Right cardiac atrium (tissue), 5 donors: Measurements from ENCODE around the gene CDC14A. TPM values are rescaled to one million over a fixed set of nuclear protein-coding genes. Genes with fewer than 3 reads are reported as not detected.
"Not testable (repeated sequence)": the region's sequence is repeated elsewhere in the genome, so short reads cannot be mapped to it uniquely, and the experiment has no call there.

Experiments used
- ATAC-seq, 2 donors: fragments of 200-7000 bp; cut with Tn5 transposase; one replicate each; pipeline versions ENCODE4 v1.8.0 to v1.9.1; 2020; ENCODE audit warnings: moderate library complexity in 2 of 2, mild to moderate bottlenecking in 1 of 2
- DNase-seq, 3 donors: peaks; one replicate each; pipeline ENCODE4 v3.0.0-alpha.2; 2020
- H3K27ac ChIP-seq: one replicate; pipeline ENCODE4 v1.5.1; 2013; ENCODE audit warnings: mild to moderate bottlenecking, low read length, control low read depth, moderate library complexity
- H3K27me3 ChIP-seq: one replicate; pipeline ENCODE4 v1.6.1; 2013; ENCODE audit not compliant: control insufficient read depth, insufficient read depth
- H3K4me1 ChIP-seq: one replicate; pipeline ENCODE4 v1.6.1; 2013; ENCODE audit warnings: low read length; ENCODE audit not compliant: control insufficient read depth, insufficient read depth
- H3K4me3 ChIP-seq: one replicate; pipeline ENCODE4 v1.5.1; 2013; ENCODE audit warnings: low read length, control low read depth
- H3K9me3 ChIP-seq: one replicate; pipeline ENCODE4 v1.6.1; 2013; ENCODE audit warnings: low read length; ENCODE audit not compliant: control insufficient read depth
- WGBS: extraction: QIAGEN DNeasy Blood & Tissue Kit; methylation state at CpG from one replicate; pipeline ENCODE4 v1.1.7; 2013; 5-methylcytosine and 5-hydroxymethylcytosine counted together
- intact Hi-C, 4 donors: fragments of 100-400 bp; cut with DNase I; formaldehyde crosslinking; loops; one replicate each; pipeline versions ENCODE4 v1.11.0 to v1.14.0; 2022 to 2023
- polyA plus RNA-seq: library from polyadenylated mRNA; stranded (reverse); fragments of 200-250 nt; gene quantifications from one replicate; pipeline ENCODE4 v1.2.3, GENCODE V29; 2013
- total RNA-seq, 4 donors: library from RNA; stranded (reverse); fragmentation: NEBNext Ultra II Directional; extraction: Animal tissue kit (Norgen Biotek cat#: 25700); gene quantifications; one replicate each; pipeline ENCODE4 v1.2.1, GENCODE V29; 2021
- donor health status: healthy with polysubstance abuse.
- donor health status: DM: no; HTN: yes; CAD: no.
- donor health status: DM: no; HTN: no; CAD: no.
- donor health status: DM: no; HTN: yes; CAD: no; lungs with severe emphysema.
- donor health status: DM: yes; HTN: yes; CAD: no.

The CDC14A gene
- total and polyA plus RNA-seq, 5 donors: 1.9 to 5.2 (median 4.8) TPM

- DNase-seq: no peak
- no peaks in the 10 kb centered on the region for H3K9me3 ChIP-seq
- H3K27ac ChIP-seq: no peak overlapping the region
- intact Hi-C loops: no loop called here
- no peak for ATAC-seq
- WGBS: 56% methylated on average over 1 of the region's 1 CpG
- H3K27me3 ChIP-seq: no peaks in the 10 kb centered on the region
- H3K4me3 ChIP-seq: no peak overlapping the region
- no peaks in the 10 kb centered on the region for H3K4me1 ChIP-seq
These were observed 16.9 kb upstream of the CDC14A start for GRCh38 chr1:100335436-100335835.

- H3K4me1 ChIP-seq, H3K27ac ChIP-seq, DNase-seq, H3K27me3 ChIP-seq, ATAC-seq, H3K9me3 ChIP-seq, H3K4me3 ChIP-seq: not testable (repeated sequence)
- 92% methylated on average over 5 of the region's 5 CpGs for WGBS
- intact Hi-C loops: loop anchor here in 1 of 4 donors (2.0 kb wide), 1 partner anchor 31 kb away; no protein-coding TSS in a partner anchor
These were observed 14.4 kb upstream of the CDC14A start for GRCh38 chr1:100337878-100338277.

GRCh38 chr1:100339735-100340134 is 12.6 kb upstream of the CDC14A start:
- 89% methylated on average over 6 of the region's 6 CpGs for WGBS
- DNase-seq, ATAC-seq, H3K4me3 ChIP-seq, H3K27me3 ChIP-seq, H3K27ac ChIP-seq, H3K9me3 ChIP-seq, H3K4me1 ChIP-seq: not testable (repeated sequence)
- intact Hi-C loops: loop anchor here in 1 of 4 donors (2.0 to 10.0 kb wide), 2 partner anchors 33 to 65 kb away; no protein-coding TSS in a partner anchor

GRCh38 chr1:100340494-100340893 is 11.8 kb upstream of the CDC14A start:
- H3K27me3 ChIP-seq: no peaks in the 10 kb centered on the region
- H3K9me3 ChIP-seq: no peaks in the 10 kb centered on the region
- intact Hi-C loops: loop anchor here in 1 of 4 donors (10.0 kb wide), 1 partner anchor 66 kb away; no protein-coding TSS in a partner anchor
- DNase-seq (no peak), ATAC-seq (no peak)
- no peak overlapping the region for H3K27ac ChIP-seq
- no peaks in the 10 kb centered on the region for H3K4me1 ChIP-seq
- WGBS: 73% methylated on average over 1 of the region's 1 CpG
- no peak overlapping the region for H3K4me3 ChIP-seq

- WGBS: 84% methylated on average over 2 of the region's 2 CpGs
These were observed 10.0 kb upstream of the CDC14A start for GRCh38 chr1:100342348-100342747.

GRCh38 chr1:100343897-100344296 is 8.4 kb upstream of the CDC14A start:
- Histone ChIP-seq H3K9me3 (no peaks in the 10 kb centered on the region), H3K27ac (no peak overlapping the region), H3K4me1 (no peaks in the 10 kb centered on the region), H3K27me3 (no peaks in the 10 kb centered on the region), H3K4me3 (no peak overlapping the region)
- ATAC-seq (peak in 1 of 2 donors; percentile 51), DNase-seq (no peak)
- WGBS: 47% methylated on average over 3 of the region's 3 CpGs
- intact Hi-C loops: loop anchor here in 1 of 4 donors (10.0 kb wide), 1 partner anchor 69 kb away; no protein-coding TSS in a partner anchor

More at GRCh38 chr1:100342348-100342747, 10.0 kb upstream of the CDC14A start:
- Histone ChIP-seq H3K27me3 (no peaks in the 10 kb centered on the region), H3K9me3 (no peaks in the 10 kb centered on the region), H3K27ac (no peak overlapping the region), H3K4me3 (no peak overlapping the region), H3K4me1 (no peaks in the 10 kb centered on the region)
- DNase-seq (no peak), ATAC-seq (no peak)
- intact Hi-C loops: loop anchor here in 1 of 4 donors (10.0 kb wide), 1 partner anchor 68 kb away; no protein-coding TSS in a partner anchor

- no peak for DNase-seq
- no peaks in the 10 kb centered on the region for H3K4me1 ChIP-seq
- no peaks in the 10 kb centered on the region for H3K27me3 ChIP-seq
- 66% methylated on average over 2 of the region's 2 CpGs for WGBS
- H3K27ac ChIP-seq: no peak overlapping the region
- H3K4me3 ChIP-seq: no peak overlapping the region
- intact Hi-C loops: loop anchor here in 1 of 4 donors (10.0 kb wide), 1 partner anchor 70 kb away; no protein-coding TSS in a partner anchor
- no peaks in the 10 kb centered on the region for H3K9me3 ChIP-seq
- no peak for ATAC-seq
These were observed 7.5 kb upstream of the CDC14A start for GRCh38 chr1:100344774-100345173.

GRCh38 chr1:100346387-100346786 is 5.9 kb upstream of the CDC14A start:
- Histone ChIP-seq H3K27me3 (no peaks in the 10 kb centered on the region), H3K4me3 (no peak overlapping the region), H3K4me1 (no peaks in the 10 kb centered on the region), H3K9me3 (no peaks in the 10 kb centered on the region), H3K27ac (no peak overlapping the region)
- WGBS: 94% methylated on average over 2 of the region's 2 CpGs
- intact Hi-C loops: loop anchor here in 1 of 4 donors (10.0 kb wide), 1 partner anchor 72 kb away; no protein-coding TSS in a partner anchor
- DNase-seq (no peak), ATAC-seq (no peak)

GRCh38 chr1:100347009-100347966 is 5.0 kb upstream of the CDC14A start:
- WGBS: 63% methylated on average over 5 of the region's 5 CpGs
- DNase-seq (no peak), ATAC-seq (no peak)
- intact Hi-C loops: loop anchor here in 1 of 4 donors (10.0 kb wide), 1 partner anchor 72 kb away; no protein-coding TSS in a partner anchor
- Histone ChIP-seq H3K9me3 (no peaks in the 10 kb centered on the region), H3K27ac (no peak overlapping the region), H3K4me1 (no peaks in the 10 kb centered on the region), H3K4me3 (no peak overlapping the region), H3K27me3 (no peaks in the 10 kb centered on the region)

GRCh38 chr1:100348549-100349144 is 3.7 kb upstream of the CDC14A start:
- H3K27me3 ChIP-seq: no peaks in the 10 kb centered on the region
- WGBS: 91% methylated on average over 9 of the region's 9 CpGs
- DNase-seq (no peak), ATAC-seq (no peak)
- H3K9me3 ChIP-seq: no peaks in the 10 kb centered on the region
- H3K4me3 ChIP-seq: no peak overlapping the region
- H3K27ac ChIP-seq: no peak overlapping the region
- intact Hi-C loops: loop anchor here in 1 of 4 donors (10.0 kb wide), 1 partner anchor 74 kb away; no protein-coding TSS in a partner anchor
- H3K4me1 ChIP-seq: no peaks in the 10 kb centered on the region
